ENCODE measurements around the gene RBBP8NL. TPM values are rescaled to one million over a fixed set of nuclear protein-coding genes. Genes with fewer than 3 reads are reported as not detected.

The RBBP8NL gene
- polyA plus RNA-seq, 5 donors = 2.7 to 4.4 (median 3.5) TPM

GRCh38 chr20:62422636-62423325, 4.6 kb downstream of the RBBP8NL start:
- DNase-seq = no peak

- no peak for DNase-seq
These were observed 5.7 kb downstream of the RBBP8NL start for GRCh38 chr20:62421716-62421990.

GRCh38 chr20:62420846-62421715, 6.3 kb downstream of the RBBP8NL start:
- no peak for DNase-seq

GRCh38 chr20:62419759-62420158, 7.6 kb downstream of the RBBP8NL start:
- no peak for DNase-seq

- no peak for DNase-seq
These were observed 8.4 kb downstream of the RBBP8NL start for GRCh38 chr20:62418709-62419487.

GRCh38 chr20:62417981-62418708, 9.2 kb downstream of the RBBP8NL start:
- DNase-seq = no peak

- no peak for DNase-seq
These were observed 10.4 kb downstream of the RBBP8NL start for GRCh38 chr20:62416651-62417637.

GRCh38 chr20:62415354-62416111, 11.8 kb downstream of the RBBP8NL start:
- DNase-seq = no peak

- DNase-seq = no peak
These were observed 13.3 kb downstream of the RBBP8NL start for GRCh38 chr20:62413896-62414481.

- DNase-seq = no peak
These were observed 14.2 kb downstream of the RBBP8NL start for GRCh38 chr20:62413025-62413570.

- no peak for DNase-seq
These were observed 14.9 kb downstream of the RBBP8NL start for GRCh38 chr20:62412194-62413024.

- DNase-seq = no peak
These were observed 15.7 kb downstream of the RBBP8NL start for GRCh38 chr20:62411479-62412193.

- DNase-seq = no peak
These were observed 16.4 kb downstream of the RBBP8NL start for GRCh38 chr20:62410746-62411478.

- DNase-seq = peak; percentile 46 to 54
These were observed 17.2 kb downstream of the RBBP8NL start for GRCh38 chr20:62409931-62410745.

GRCh38 chr20:62409086-62409853, 18.1 kb downstream of the RBBP8NL start:
- no peak for DNase-seq
